ENCODE measurements around the gene CDK11A.

- TF ChIP-seq CTCF (IDR thresholded peaks at IDR 0.05) (no peak), SIN3A (IDR thresholded peaks at IDR 0.05; ENCODE audit: borderline replicate concordance, low read depth, low read length) (no peak), TAF1 (IDR thresholded peaks at IDR 0.05; ENCODE audit: borderline replicate concordance, low read depth, low read length) (no peak), POLR2AphosphoS5 (IDR thresholded peaks at IDR 0.05; ENCODE audit: low read depth, low read length) (no peak), MAX (IDR thresholded peaks at IDR 0.05; ENCODE audit: low read depth) (no peak), FOSL2 (IDR thresholded peaks at IDR 0.05; ENCODE audit: borderline replicate concordance, low read depth) (no peak), REST (IDR thresholded peaks at IDR 0.05; ENCODE audit: low read depth, low read length) (no peak), SMC3 (IDR thresholded peaks at IDR 0.05; ENCODE audit: low read depth, low read length) (no peak), TEAD4 (IDR thresholded peaks at IDR 0.05; ENCODE audit: borderline replicate concordance, insufficient read depth) (no peak)
Observed at GRCh38 chr1:1748686-1749321, 24.6 kb upstream of the CDK11A start.

Measured in SK-N-SH (cell line).